Ovary (tissue), 10 donors: ENCODE results near the gene SYT11. TPM values are rescaled to one million over a fixed set of nuclear protein-coding genes. Genes with fewer than 3 reads are reported as not detected.

Experiments
- DNase-seq, 5 donors: peaks; one replicate each; pipeline ENCODE4 v3.0.0-alpha.2; 2019 to 2020
- H3K27ac ChIP-seq, 2 donors: fragments of 200-600 bp; one replicate each; pipeline versions ENCODE4 v1.5.1 to v1.8.0; 2019 to 2022
- H3K27me3 ChIP-seq: fragments of 200-600 bp; one replicate; pipeline ENCODE4 v1.8.0; 2022
- H3K36me3 ChIP-seq: fragments of 200-600 bp; sonication (generic); one replicate; pipeline ENCODE4 v1.5.1; 2019
- H3K4me1 ChIP-seq: one replicate; pipeline ENCODE4 v1.8.1; 2013; ENCODE audit warnings: mild to moderate bottlenecking, moderate library complexity; ENCODE audit not compliant: insufficient read depth
- H3K4me3 ChIP-seq: fragments of 200-600 bp; sonication (generic); one replicate; pipeline ENCODE4 v1.5.1; 2017
- H3K9me3 ChIP-seq, 2 donors: fragments of 200-600 bp in 1 of 2; sonication (generic) in 1 of 2; one replicate each; pipeline versions ENCODE4 v1.5.1 to v1.8.1; 2013 to 2019; ENCODE audit warnings: mild to moderate bottlenecking in 1 of 2, moderate library complexity in 1 of 2
- EP300 ChIP-seq: sonication (generic); formaldehyde crosslinking; IDR thresholded peaks from one replicate; pipeline ENCODE4 v1.6.1; 2017; ENCODE audit warnings: antibody characterized with exemption
- POLR2A ChIP-seq: fragments of 450-650 bp; IDR thresholded peaks from one replicate; pipeline ENCODE4 v1.6.1; 2017; ENCODE audit warnings: antibody characterized with exemption, mild to moderate bottlenecking, moderate library complexity
- WGBS, 3 donors: extraction: QIAGEN DNeasy Blood & Tissue Kit in 1 of 3; methylation state at CpG; one replicate each; pipeline versions ENCODE4 v1.1.5 to v1.1.7; 2013 to 2017; 5-methylcytosine and 5-hydroxymethylcytosine counted together
- intact Hi-C, 4 donors: fragments of 100-400 bp; cut with DNase I; formaldehyde crosslinking; loops; one replicate each; pipeline versions ENCODE4 v1.11.0 to v1.15.1; 2022 to 2023
- long read RNA-seq, 3 donors: library from polyadenylated mRNA in 2 of 3; unstranded in 2 of 3; transcript quantifications; one replicate each; pipeline ENCODE4 v2.0.0 and lab custom pipeline, GENCODE V29; 2021 to 2026
- polyA plus RNA-seq, 2 donors: library from polyadenylated mRNA; stranded (reverse); fragments of 200-250 nt in 1 of 2; fragments of 350-450 nt in 1 of 2; fragmentation: Illumina TruSeq in 1 of 2; extraction: RNeasy Lipid Tissue Mini Kit (QIAGEN cat#74804) in 1 of 2; gene quantifications; one replicate each; pipeline ENCODE4 v1.2.3, GENCODE V29; 2013 to 2014
- total RNA-seq, 7 donors: library from RNA; depleted of rRNA in 2 of 7; stranded (reverse); fragments of >200 nt in 2 of 7; fragmentation: NEBNext Ultra II Directional in 3 of 7; extraction: Animal tissue kit (Norgen Biotek cat#: 25700) in 3 of 7; gene quantifications; one replicate each; pipeline versions ENCODE4 v1.1.0 to v1.2.4, GENCODE V29; 2016 to 2023
- TF ChIP-seq, protein P1 (sequence below), 3 donors: fragments of 450-650 bp in 2 of 3; fragments of 200-600 bp in 1 of 3; IDR thresholded peaks; one replicate each; pipeline versions ENCODE4 v1.5.1 to v1.8.0; 2016 to 2022; ENCODE audit warnings: antibody characterized with exemption in 3 of 3, mild to moderate bottlenecking in 1 of 3
- donor health status: DM: no; HTN: no; CAD: no; lungs with moderate emphysema.
- donor health status: DM: no; HTN: no; CAD: no.
- donor health status: Bipolar disorder and iron deficiency.
- donor health status: DM: yes; HTN: yes; CAD: no.
- donor health status: DM: no; HTN: no; CAD: no.
- donor health status: DM: yes; HTN: yes; CAD: no.

The SYT11 gene
- total RNA-seq (10 to 100 TPM; 10.1 to 27.9 (median 19.7) TPM), polyA plus RNA-seq (10 to 100 TPM; 12.5 to 48.9 TPM)
- long read RNA-seq, donor 1, full-length matches to known transcripts: 2 of 21 reads
- long read RNA-seq, donor 1, partial matches to known transcripts: 8 of 21 reads
- long read RNA-seq, donor 1, other reads (novel, unspliced or antisense): 11 of 21 reads
- long read RNA-seq, donor 2, full-length matches to known transcripts: 1 of 13 reads
- long read RNA-seq, donor 2, partial matches to known transcripts: 6 of 13 reads
- long read RNA-seq, donor 2, other reads (novel, unspliced or antisense): 6 of 13 reads
- long read RNA-seq, donor 3, full-length matches to known transcripts: 6 of 10 reads
- long read RNA-seq, donor 3, partial matches to known transcripts: 0 of 10 reads
- long read RNA-seq, donor 3, other reads (novel, unspliced or antisense): 4 of 10 reads

DNA sequence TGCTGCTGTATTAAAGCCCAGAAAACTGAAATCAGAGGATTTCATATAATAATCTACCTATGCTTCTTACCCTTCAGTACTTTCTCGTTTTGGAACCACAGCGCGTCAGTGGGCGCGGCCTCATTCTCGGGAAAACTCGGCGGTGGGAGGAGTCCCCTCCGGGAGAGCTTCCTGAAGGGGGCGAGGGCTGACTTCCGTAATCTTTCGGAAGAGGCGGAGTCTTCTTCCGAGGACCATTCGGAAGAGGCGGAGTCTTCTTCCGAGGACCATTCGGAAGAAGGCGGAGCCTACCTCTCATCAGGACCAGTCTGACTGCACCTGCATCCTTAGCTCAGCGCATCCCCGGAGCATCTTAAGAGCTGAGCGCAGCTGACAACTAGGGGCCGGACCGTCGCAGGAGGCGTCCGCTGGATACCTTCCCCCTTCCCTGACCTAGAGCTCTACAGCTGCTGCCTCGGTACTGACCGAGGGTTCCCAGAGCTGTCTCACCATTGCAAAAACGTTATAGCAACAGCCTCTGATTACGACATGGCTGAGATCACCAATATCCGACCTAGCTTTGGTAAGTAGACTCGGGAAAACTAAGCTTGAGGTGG is at the start of gene SYT11:
TSS of gene SYT11 (plus strand) at position 334 of the 596 bp plus-strand sequence. CDS start at position 529, 195 bp downstream.
- peaks cover 7% of the 10 kb centered on the region for H3K4me1 ChIP-seq
- H3K9me3 ChIP-seq: no peaks in the 10 kb centered on the region
- H3K4me3 ChIP-seq: peak within 1 kb of the TSS; percentile 45
- WGBS, 3 donors: 0 to 2% (median 1%) methylated on average over 32 to 33 of the region's 33 CpGs
- DNase-seq: peak; percentile 96 to 97 (median 96)
- TF ChIP-seq POLR2A (peak; percentile 51), EP300 (no peak)
- peak within 1 kb of the TSS; percentile 88 to 89 for H3K27ac ChIP-seq
- H3K36me3 ChIP-seq: no peaks in the 10 kb centered on the region
- H3K27me3 ChIP-seq: no peaks in the 10 kb centered on the region
- intact Hi-C loops: no loop called here

GRCh38 chr1:155812878-155813277 is 46.5 kb upstream of the SYT11 start:
- intact Hi-C loops: no loop called here
- no peaks in the 10 kb centered on the region for H3K36me3 ChIP-seq

GRCh38 chr1:155813672-155814071 is 45.7 kb upstream of the SYT11 start:
- no peaks in the 10 kb centered on the region for H3K4me1 ChIP-seq
- TF ChIP-seq EP300: no peak
- TF ChIP-seq, protein P1, sequence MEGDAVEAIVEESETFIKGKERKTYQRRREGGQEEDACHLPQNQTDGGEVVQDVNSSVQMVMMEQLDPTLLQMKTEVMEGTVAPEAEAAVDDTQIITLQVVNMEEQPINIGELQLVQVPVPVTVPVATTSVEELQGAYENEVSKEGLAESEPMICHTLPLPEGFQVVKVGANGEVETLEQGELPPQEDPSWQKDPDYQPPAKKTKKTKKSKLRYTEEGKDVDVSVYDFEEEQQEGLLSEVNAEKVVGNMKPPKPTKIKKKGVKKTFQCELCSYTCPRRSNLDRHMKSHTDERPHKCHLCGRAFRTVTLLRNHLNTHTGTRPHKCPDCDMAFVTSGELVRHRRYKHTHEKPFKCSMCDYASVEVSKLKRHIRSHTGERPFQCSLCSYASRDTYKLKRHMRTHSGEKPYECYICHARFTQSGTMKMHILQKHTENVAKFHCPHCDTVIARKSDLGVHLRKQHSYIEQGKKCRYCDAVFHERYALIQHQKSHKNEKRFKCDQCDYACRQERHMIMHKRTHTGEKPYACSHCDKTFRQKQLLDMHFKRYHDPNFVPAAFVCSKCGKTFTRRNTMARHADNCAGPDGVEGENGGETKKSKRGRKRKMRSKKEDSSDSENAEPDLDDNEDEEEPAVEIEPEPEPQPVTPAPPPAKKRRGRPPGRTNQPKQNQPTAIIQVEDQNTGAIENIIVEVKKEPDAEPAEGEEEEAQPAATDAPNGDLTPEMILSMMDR (IDR thresholded peaks at IDR 0.05): no peak
- TF ChIP-seq POLR2A: no peak
- 84 to 89% (median 87%) methylated on average over 3 of the region's 3 CpGs for WGBS, 3 donors
- DNase-seq: no peak
- no peaks in the 10 kb centered on the region for H3K36me3 ChIP-seq
- no peaks in the 10 kb centered on the region for H3K9me3 ChIP-seq
- H3K27ac ChIP-seq: no peak overlapping the region
- intact Hi-C loops: no loop called here
- H3K4me3 ChIP-seq: no peak overlapping the region
- no peaks in the 10 kb centered on the region for H3K27me3 ChIP-seq

More at GRCh38 chr1:155812878-155813277, 46.5 kb upstream of the SYT11 start:
- no peaks in the 10 kb centered on the region for H3K9me3 ChIP-seq
- WGBS, 3 donors: 91 to 94% (median 92%) methylated on average over 1 of the region's 1 CpG
- H3K4me3 ChIP-seq: no peak overlapping the region
- H3K27ac ChIP-seq: no peak overlapping the region
- DNase-seq: no peak
- TF ChIP-seq, protein P1 (IDR thresholded peaks at IDR 0.05): no peak
- TF ChIP-seq POLR2A (no peak), EP300 (no peak)
- H3K4me1 ChIP-seq: no peaks in the 10 kb centered on the region
- H3K27me3 ChIP-seq: no peaks in the 10 kb centered on the region

DNA sequence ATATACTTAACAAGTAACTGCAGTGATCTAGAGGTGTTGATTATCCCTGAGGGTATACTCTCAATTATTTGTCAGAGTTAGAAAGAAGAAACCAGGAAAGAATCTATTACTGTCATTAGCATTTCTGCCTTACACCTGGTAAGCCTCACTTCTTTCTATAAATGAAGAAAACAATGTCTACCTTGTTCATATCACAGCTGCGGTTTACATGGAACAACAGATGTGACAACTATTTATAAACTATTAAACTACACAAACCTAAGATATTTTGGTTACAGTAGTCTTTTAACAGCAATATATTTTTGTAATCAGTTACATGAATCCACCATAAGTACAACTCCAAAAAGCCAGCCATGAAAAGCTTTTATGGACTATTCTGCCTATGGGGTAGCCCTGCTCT is 43.0 kb upstream of the SYT11 start:
- Histone ChIP-seq H3K36me3 (no peaks in the 10 kb centered on the region), H3K27me3 (no peaks in the 10 kb centered on the region), H3K9me3 (no peaks in the 10 kb centered on the region), H3K4me3 (no peak overlapping the region), H3K4me1 (no peaks in the 10 kb centered on the region), H3K27ac (no peak overlapping the region)
- intact Hi-C loops: no loop called here
- DNase-seq: no peak
- TF ChIP-seq EP300 (no peak), POLR2A (no peak)
- TF ChIP-seq, protein P1 (IDR thresholded peaks at IDR 0.05): no peak
- WGBS, 3 donors: 52 to 79% (median 56%) methylated on average over 1 of the region's 1 CpG

- 73 to 80% (median 76%) methylated on average over 4 of the region's 4 CpGs for WGBS, 3 donors
- no peaks in the 10 kb centered on the region for H3K27me3 ChIP-seq
- H3K4me1 ChIP-seq: no peaks in the 10 kb centered on the region
- no peak overlapping the region for H3K4me3 ChIP-seq
- H3K27ac ChIP-seq: no peak overlapping the region
- intact Hi-C loops: no loop called here
- no peaks in the 10 kb centered on the region for H3K36me3 ChIP-seq
- no peak for DNase-seq
- TF ChIP-seq, protein P1 (IDR thresholded peaks at IDR 0.05): no peak
- no peak for TF ChIP-seq POLR2A
- no peak for TF ChIP-seq EP300
- no peaks in the 10 kb centered on the region for H3K9me3 ChIP-seq
Observed at GRCh38 chr1:155827450-155827849, 31.9 kb upstream of the SYT11 start.
